Activated naive CD4-positive, alpha-beta T cell (primary cell): ENCODE data around the gene SVBP.
A peak's percentile ranks its signal among the peaks of the same experiment; 100 is the strongest.
"Not testable (repeated sequence)": the region's sequence is repeated elsewhere in the genome, so short reads cannot be mapped to it uniquely, and the experiment has no call there.

Experiments used
- DNase-seq, 4 experiments: peaks; one replicate each; lab custom pipeline; 2025; lab: John Stamatoyannopoulos, UW

Gene SVBP, protein sequence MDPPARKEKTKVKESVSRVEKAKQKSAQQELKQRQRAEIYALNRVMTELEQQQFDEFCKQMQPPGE

DNA sequence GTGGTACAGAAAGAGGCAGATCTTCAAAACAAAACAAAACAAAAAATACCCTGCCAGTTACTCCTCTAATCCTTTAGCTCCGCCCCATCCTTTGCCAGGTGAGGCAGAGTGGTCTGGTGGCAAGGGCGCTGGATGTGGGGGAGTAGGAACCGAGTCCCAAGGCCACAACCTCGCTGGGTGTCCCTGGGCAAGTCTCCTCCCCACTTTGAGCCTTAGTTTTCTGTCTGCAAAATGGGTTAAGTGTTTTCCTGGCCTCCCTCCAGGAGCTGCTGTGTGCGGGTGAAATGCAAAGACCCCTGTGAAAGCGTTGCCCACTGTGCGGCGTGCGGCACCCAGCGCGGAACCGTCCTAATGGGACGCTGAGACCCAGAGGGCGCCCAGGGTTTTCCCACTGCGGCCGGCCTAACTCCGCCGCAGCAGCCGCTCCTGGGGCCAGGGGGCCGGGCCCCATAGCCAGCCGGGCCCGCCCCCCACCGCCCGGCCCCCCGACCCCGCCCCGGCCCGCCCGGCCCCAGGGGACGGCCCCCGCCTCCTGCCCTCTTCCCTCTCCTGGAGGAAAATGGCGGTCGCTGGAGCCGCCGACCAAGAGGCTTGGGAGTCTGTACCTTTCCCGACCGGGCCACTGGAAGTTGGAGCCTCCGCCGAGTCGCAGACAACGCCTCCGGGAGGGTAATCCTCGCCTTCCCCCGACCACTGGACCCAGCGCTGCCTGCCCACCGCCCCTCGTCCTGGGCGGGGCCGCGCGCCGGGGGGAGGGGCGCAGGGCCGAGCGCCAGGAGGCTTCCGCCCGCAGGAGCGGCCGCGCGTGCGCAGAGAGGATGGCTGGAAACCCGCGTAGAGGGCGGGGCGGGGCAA lies at the start of gene SVBP, which contains the start of gene ERMAP:
Gene SVBP, minus strand, starts transcription at position 813 of the 855 bp plus-strand sequence. CDS start 853 bp downstream, outside the sequence.
Gene ERMAP, plus strand, starts transcription at position 538 of the 855 bp plus-strand sequence. CDS start 13,327 bp downstream, outside the sequence.
- DNase-seq, result peak; percentile 83 to 95 (median 89)

DNA sequence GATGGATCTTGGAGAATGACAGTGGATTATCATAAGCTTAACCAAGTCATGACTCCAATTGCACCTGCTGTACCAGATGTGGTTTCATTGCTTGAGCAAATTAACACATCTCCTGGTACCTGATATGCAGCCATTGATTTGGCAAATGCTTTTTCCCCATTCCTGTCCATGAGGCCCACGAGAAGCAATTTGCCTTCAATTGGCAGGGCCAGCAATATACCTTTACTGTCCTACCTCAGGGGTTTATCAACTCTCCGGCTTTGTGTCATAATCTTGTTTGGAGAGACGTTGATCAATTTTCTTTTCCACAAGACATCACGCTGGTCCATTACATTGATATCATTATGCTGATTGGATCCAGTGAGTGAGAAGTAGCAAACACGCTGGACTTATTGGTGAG lies 49.4 kb upstream of the SVBP start:
- no peak for DNase-seq

DNA sequence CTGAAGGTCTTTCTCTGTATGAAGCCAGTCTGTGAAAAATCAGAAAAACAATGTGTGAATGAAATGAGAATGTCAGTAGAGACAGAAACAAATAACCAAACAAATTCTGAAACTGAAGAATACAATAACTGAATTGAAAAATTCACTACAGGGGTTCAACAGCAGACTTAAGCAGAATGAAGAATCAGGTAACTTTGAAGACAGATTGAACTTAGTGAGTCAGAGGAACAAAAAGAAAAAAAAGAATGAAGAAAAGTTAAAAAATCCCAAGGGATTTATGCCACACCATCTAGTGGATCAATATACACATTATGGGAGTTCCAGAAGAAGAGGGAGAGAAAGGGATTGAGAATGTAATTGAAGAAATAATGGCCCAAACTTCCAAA lies 43.8 kb upstream of the SVBP start:
- no peak for DNase-seq

DNA sequence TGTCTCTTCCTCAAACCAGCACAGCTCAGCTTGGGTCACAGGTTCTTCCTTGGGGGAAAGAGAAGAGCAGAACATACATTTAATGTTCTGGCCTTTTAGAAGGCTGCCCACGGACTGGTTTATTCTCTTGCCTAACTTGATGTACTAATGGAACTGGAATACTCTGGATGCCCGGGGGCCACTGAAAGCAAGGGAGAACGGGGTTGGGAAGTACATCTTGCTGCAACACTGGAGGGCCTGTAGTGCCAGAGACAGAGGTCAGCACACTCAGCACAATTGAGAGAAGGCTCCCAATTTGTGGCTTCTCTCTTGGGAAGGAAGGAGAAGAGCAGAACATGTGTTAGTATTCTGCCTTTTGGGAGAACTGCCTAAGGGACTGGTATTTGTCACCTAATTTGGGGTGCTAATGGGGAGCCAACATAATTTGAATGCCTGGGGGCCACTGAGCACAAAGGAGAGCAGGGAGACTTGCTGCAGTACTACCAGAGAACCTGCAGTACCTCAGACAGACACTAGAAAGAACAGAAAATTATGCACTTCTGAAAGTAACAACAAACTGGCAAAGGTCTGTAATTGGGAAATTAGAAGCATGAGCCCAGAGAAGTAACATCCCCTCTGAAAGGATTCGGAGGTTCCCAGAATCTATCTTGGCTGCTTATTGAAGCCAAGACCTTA lies 43.3 kb upstream of the SVBP start:
- DNase-seq, result no peak

DNA sequence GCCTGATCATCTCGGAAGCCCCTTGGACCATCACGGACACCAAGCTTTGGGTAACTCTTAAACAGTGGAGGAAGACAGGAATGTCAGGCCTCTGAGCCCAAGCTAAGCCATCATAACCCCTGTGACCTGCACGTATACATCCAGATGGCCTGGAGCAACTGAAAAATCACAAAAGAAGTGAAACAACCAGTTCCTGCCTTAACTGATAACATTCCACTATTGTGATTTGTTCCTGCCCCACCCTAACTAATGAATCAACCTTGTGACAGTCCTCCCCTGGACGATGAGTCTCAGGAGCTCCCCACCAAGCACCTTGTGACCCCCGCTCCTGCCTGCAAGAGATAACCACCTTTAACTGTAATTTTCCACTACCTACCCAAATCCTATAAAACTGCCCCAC lies 42.2 kb upstream of the SVBP start:
- DNase-seq, result not testable (repeated sequence)

DNA sequence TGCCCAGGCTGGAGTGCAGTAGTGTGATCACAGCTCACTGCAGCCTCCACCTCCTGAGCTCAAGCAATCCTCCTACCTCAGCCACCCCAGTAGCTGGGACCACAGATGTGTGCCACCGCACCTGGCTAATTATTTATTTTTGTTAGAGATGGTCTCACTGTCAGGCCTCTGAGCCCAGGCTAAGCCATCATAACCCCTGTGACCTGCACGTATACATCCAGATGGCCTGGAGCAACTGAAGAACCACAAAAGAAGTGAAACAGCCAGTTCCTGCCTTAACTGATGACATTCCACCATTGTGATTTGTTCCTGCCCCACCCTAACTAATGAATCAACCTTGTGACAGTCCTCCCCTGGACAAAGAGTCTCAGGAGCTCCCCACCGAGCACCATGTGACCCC lies 39.4 kb upstream of the SVBP start:
- not testable (repeated sequence) for DNase-seq

DNA sequence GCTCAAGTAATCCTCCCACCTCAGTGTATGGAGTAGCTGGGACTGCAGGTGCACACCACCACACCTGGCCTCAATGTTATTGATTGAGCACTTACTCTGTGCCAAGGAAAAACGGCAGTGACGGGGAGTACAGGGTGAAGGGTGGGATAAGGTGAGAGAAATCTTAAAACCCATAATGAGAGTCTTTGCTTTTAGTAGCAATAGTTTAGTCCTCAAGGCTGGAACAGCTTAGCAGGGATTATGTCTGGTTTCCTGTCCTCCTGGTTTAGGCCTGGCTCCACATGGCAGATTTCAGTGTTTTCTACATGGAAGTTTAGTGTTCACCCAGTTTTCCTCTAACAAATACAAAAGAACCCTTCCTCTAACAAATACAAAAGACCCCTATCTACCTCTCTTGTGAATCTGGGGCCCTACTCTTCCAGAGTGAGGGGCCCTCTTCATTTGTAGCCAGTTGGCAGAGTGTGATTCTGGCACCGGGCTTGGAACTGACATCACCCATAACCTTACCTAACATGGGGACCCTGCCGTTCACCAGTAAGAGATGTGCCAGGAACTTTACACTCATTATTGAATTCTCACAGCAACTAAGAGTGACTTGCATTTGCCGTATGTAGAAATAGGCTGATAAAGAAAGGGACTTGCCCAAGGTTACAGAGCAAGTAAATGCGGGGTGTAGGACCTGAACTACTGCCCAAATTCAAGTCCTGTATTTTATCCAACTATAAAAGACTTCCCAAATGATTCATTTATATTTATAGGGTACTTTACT lies 36.1 kb upstream of the SVBP start:
- no peak for DNase-seq

DNA sequence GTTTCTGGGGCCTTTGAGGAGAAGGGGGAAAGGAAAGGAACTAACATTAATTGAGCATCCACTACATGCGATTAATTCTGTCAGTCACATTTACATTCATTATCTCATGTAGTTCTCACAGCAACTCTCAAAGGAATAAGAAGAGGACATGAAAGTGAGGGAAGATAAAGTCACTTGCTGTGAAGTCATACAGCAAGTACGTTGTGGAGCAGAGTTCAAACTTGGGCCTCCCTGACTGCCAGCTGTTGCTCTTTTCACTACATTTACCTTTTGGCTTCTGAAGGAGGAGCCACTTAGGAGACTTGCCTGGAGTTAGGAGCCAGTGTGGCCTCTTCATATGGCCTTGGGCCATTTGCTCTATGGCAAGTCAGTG lies 35.4 kb upstream of the SVBP start:
- no peak for DNase-seq

DNA sequence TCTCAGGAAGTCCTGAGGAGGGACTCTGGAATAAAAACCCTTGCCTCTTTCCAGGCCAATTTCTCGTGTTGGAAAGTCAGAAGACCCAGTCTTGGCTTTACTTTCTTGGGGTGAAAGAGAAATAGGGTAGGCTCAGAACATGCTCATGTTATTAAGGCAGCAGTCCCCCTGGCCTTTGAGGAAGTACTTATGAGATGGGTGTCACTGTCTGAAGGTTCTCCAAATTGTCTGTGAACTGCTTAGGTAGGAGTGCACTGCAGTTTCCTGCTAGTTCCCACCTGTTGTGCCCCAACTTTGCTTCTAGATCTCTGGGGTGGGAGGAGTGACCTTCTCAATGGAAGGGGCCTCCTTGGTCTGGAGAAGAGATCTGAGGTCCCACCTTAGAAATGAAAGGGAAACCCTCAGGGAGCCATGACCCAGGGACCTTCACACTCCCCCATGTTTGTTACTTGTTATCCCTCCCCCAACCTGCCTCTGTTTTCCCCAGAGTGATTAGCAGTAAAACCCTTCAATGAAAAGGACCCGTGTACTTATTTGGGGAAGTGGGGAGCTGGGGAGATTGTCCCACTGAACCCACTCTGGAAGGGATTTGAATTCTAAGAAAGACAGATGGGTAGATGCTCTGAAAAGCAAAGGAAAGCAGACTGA lies 34.9 kb upstream of the SVBP start:
- DNase-seq, result no peak

DNA sequence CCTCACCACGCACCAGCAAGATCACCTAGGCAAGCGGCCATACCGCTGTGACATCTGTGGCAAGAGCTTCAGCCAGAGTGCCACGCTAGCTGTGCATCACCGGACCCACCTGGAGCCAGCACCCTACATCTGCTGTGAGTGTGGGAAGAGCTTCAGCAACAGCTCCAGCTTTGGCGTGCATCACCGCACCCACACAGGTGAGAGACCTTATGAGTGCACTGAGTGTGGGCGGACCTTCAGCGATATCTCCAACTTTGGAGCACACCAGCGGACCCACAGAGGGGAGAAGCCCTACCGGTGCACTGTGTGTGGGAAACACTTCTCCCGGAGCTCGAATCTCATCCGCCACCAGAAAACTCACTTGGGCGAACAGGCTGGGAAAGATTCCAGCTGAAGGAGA lies 34.2 kb upstream of the SVBP start:
- DNase-seq, result no peak

DNA sequence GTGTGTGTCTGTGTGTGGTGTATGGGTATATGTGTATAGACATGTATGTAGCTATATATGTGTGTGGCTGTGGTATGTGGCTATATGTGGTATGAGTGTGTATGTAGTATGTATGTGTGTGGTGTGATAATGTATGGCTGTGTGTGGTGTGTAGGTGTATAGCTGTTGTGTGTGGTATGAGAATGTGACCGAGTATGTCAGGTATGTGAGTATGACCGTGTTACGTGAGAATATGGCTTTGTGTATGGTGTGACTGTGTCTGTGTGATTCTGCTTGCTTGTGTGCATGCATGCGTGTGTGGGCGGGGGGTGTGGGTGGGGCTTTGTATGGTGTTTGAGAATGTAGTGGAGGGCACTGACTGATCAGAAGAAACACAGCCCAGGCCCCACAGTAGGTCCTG lies 32.7 kb upstream of the SVBP start:
- DNase-seq, result no peak

DNA sequence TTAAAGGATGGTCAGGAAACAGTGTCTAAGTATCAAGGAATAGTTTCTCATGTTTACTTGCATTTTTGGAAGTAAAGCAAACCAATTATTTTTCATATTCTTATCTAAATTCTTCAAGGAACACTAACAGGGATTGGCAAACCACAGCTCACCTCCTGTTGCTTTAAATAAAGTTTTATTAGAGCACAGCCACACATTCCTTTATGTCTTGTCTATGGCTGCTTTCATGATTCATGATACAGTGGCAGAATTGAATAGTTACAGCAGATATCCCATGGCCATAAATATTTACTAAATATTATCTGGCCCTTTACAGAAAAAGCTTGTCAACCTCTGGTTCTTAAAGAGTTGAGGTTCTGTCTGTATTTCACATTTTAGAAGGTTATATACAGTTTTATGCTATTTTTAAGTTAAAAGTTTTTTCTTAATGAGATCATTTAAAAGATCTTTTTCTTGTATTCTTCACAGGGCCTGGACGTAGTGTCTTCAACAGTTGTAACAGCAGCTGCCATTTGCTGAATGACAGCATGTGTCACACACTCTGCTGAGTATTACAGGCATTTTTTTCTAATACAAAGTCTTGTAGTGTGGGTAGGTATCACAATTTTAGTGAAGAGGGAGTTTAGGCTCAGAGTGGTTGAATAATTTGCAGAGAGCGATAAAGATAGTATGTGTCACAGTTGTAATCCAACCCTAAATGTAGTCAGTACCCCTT lies 31.8 kb upstream of the SVBP start:
- no peak for DNase-seq

DNA sequence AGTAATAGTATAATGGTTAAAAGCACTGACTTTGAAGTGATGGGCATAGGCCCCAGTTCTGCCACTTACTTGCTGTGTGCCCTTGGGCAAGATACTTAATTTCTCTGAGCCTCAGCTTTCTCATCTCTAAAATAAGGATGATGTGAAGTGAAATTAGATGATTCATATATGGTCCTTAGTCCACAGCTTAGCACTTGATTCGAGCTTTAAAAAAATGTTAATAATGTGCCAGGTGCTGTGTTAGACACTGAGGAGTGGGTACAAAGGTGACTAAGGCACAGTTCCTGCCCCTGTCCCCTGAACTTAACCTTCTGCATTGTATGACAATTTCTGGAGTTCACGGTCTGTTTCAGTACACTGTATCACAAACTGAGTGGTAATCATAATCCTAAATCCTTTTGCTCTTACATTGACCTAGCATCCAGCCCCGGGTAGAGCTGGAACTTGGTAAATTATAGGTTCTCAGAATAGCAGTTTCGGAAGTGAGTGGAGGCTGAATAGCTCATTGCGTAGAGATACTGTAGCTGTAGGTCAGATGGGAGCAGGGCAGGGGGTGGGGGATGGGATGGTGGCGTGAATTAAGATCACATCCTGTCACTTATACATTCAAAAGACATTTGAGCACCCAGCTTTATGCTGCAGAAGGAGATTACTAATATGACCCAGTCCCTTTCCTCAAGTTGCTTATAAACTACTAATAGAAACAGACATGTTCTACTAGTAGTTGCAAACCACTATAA lies 30.7 kb upstream of the SVBP start:
- no peak for DNase-seq

DNA sequence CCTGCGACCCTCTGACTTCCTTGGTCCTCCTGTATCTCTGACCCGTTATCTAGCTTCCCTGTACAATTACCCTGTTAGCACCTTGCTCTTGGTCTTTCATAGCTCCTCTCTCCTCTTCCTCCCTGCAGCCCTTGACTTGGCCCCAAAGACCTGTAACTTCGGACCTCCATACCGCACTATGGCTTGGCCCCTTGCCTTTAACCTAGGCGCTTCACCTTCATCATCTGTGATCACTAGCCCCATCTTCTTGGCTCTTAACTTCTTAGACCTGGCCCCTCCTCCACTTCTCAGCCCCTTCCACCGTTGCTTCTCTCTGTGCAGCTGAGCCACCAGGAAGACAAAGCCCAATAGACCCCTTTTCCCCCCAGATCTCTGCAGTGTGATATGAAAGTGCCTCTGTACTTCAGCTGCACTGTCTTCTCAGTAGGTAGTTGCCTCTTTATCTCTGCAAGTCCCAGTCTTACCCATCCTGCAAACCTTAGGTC lies 30.0 kb upstream of the SVBP start:
- no peak for DNase-seq

DNA sequence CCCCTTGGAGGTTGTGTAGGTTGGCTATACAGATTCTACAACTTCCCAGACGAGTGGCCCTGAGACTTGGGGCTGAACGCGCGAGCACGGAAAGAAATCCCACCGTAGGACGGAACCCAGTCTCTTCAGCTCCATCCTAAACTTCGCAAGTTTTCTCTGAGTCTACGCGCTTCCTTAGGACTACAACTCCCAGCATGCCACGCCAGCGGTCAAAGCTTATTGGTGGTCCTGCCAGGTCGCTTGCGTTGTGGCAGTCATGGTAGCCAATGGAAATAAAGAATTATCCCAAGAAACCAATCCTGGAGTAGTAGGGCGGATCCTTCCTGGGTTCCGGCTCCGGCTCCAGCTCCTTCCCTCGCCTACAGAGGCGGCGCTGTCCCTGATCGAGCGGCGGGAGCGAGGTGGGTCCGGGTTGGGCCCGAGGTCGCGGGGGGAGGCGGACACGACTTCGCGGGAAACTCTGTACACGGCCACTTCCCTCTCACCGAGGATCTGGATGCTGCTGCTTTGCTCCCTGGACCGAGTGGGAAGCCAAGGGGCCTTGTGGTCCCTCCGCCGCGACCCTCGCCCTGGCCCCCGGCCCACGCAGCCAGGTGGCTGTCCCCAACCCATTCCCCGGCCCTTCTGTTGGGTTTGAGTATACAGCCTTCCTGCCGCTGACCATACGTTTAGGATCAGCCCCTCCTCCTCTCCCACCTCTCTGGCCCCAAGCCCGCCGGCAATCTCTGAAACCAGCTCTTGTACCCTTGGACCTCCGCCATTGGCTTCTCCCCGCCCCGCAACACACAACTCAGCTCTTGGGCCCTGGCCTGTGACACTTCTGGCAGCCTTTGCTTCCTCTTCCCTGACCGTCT lies 29.3 kb upstream of the SVBP start, which contains the start of gene ZNF691:
Gene ZNF691, plus strand, starts transcription at position 357 of the 854 bp plus-strand sequence. CDS start 3,046 bp downstream, outside the sequence.
- peak; percentile 25 to 76 (median 62) for DNase-seq

DNA sequence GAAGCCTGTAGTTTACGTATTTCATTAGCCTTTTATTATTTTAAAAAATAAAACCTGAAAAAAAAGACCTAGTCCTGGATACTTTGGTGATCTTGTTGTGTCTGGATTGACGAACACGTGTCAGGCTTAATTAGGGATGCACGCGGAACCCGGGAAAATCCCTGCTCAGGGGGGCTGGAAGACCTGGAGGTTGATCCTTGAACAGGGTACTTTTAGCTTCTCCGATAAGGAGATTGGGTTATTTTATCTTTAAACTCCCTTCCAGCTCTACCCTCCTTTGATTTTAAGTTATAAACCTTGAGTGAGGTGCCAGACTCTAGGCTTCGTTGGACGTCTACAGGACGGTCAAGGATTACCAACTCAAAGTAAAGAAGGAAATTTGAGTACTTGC lies 28.7 kb upstream of the SVBP start:
- no peak for DNase-seq

DNA sequence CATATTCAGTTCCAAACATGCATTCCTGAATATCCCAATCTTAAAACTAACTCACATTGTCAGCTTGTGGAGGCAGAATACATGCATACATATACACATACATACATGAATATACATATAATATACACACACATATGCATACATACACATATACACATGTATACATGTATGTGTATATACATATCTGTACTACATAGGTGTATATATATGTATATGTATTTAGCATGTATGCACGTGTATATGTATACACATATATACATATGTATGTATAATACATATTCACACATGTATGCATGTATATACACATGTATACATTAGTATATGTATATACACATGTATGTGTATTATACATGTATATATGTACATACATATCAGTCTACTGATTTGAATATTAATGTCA lies 28.0 kb upstream of the SVBP start:
- no peak for DNase-seq

DNA sequence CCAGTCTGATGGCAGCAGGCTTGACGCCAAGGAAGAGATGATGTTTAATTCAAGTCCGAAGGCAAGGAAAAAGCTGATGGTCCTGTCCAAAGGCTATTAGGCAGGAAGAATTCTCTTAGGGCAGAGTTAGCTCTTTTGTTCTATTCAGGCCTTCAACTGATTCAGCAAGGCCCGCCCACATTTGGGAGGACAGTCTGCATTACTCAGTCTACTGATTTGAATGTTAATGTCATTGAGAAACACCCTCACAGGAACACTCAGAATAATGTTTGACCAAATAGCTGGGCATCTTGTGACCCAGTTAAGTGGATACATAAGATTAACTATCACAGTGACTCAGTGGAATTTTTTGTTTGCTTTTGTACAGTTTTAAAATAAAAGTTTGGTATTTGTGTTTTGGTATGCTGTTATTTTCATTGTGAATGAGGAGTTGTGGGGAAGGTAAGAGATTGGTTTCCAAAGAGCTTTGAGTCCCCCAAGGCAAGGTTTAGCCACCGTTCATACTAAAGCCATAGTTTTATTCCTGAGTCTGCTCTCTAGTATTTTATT lies 27.5 kb upstream of the SVBP start:
- DNase-seq, result no peak
